Mononuclear cell (primary cell): Measurements from ENCODE around the gene FOXR2. TPM values are rescaled to one million over a fixed set of nuclear protein-coding genes. Genes with fewer than 3 reads are reported as not detected.

ENCODE experiments used
- total RNA-seq: library from RNA; depleted of rRNA; stranded (reverse); fragments of >200 nt; gene quantifications from one replicate; pipeline ENCODE4 v1.2.3, GENCODE V29; 2012

Gene FOXR2
- total RNA-seq, 1 donor: not detected

Other genes starting within 250 kb of the FOXR2 start
- gene MAGEH1, start 171.3 kb upstream of the FOXR2 start, total RNA-seq: 21.3 TPM
- 3.3 TPM for gene USP51, start 133.6 kb upstream of the FOXR2 start, total RNA-seq
- gene RRAGB, start 94.3 kb downstream of the FOXR2 start, total RNA-seq: 4.6 TPM